ENCODE measurements around the gene SCN4A. TPM values are rescaled to one million over a fixed set of nuclear protein-coding genes. Genes with fewer than 3 reads are reported as not detected.

Gene SCN4A
- total RNA-seq, 4 donors from 2014 or later, result under 0.01 to 0.71 (median 0.20) TPM

DNA sequence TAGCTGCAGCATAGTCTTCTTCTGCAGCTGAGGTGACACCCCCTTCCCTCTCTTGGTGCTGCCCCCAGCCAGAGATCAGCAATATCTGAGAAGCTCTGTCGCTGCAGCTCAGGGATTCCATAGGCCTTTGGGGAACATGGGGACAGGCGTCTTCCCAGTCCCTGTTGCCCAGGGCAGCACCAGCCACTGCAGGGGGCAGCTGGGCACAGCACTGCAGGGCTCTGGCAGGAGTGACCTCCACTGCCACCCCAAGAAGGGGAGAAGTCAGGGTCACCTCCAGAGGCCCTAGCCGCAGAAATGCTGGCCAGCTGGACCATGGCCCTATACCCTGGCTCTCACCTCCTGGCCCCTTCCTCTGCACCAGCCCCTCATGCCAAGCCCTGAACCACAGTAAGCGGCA, 16.9 kb downstream of the SCN4A start:
- no peak for TF ChIP-seq POLR2AphosphoS5 (IDR thresholded peaks at IDR 0.05)
- no peak for TF ChIP-seq POLR2A (IDR thresholded peaks at IDR 0.05; ENCODE audit: low read depth)
- TF ChIP-seq, protein P1, sequence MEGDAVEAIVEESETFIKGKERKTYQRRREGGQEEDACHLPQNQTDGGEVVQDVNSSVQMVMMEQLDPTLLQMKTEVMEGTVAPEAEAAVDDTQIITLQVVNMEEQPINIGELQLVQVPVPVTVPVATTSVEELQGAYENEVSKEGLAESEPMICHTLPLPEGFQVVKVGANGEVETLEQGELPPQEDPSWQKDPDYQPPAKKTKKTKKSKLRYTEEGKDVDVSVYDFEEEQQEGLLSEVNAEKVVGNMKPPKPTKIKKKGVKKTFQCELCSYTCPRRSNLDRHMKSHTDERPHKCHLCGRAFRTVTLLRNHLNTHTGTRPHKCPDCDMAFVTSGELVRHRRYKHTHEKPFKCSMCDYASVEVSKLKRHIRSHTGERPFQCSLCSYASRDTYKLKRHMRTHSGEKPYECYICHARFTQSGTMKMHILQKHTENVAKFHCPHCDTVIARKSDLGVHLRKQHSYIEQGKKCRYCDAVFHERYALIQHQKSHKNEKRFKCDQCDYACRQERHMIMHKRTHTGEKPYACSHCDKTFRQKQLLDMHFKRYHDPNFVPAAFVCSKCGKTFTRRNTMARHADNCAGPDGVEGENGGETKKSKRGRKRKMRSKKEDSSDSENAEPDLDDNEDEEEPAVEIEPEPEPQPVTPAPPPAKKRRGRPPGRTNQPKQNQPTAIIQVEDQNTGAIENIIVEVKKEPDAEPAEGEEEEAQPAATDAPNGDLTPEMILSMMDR (IDR thresholded peaks at IDR 0.05), result no peak
- no peak for TF ChIP-seq EP300 (IDR thresholded peaks at IDR 0.05)
- Histone ChIP-seq H3K27ac (replicated peaks in 1 of 4) (no peak overlapping the region), H3K36me3 (no peaks in the 10 kb centered on the region), H3K4me1 (peaks cover 4 to 9% (median 4%) of the 10 kb centered on the region in 4 donors), H3K9me3 (no peaks in the 10 kb centered on the region), H3K27me3 (peaks cover 0 to 10% (median 0%) of the 10 kb centered on the region in 4 donors), H3K4me3 (no peak overlapping the region)
- DNase-seq (ENCODE audit: extremely low spot score), result no peak
- intact Hi-C loops (cut with DNase I), result no loop called here
- 100% methylated on average over 1 of the region's 4 CpGs for WGBS

DNA sequence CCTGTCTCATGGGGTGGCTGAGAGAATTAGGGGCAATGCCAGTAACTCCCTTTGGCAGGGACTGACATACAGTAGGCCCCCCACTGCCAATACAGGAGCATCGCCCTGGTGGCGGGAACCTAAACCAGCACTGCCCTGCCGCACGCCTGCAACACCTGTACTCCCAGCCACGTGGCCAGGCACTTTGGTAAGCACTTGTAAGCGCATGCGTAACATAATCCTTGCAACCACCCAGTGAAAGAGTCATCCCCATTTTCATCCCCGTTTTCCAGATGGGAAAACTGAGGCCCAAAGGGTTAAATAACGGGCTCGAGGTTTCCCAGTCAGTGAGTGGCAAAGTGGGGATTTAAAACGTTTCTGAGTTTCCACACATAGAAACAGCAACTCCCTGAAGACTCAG, 17.5 kb downstream of the SCN4A start:
- Histone ChIP-seq H3K9me3 (no peaks in the 10 kb centered on the region), H3K4me1 (peaks cover 0 to 8% (median 0%) of the 10 kb centered on the region in 4 donors), H3K36me3 (no peaks in the 10 kb centered on the region), H3K27ac (replicated peaks in 1 of 4) (no peak overlapping the region), H3K27me3 (peaks cover 0 to 11% (median 0%) of the 10 kb centered on the region in 4 donors), H3K4me3 (no peak overlapping the region)
- 85% methylated on average over 11 of the region's 11 CpGs for WGBS
- DNase-seq (ENCODE audit: extremely low spot score), result no peak
- TF ChIP-seq, protein P1 (IDR thresholded peaks at IDR 0.05), result no peak
- no peak for TF ChIP-seq POLR2A (IDR thresholded peaks at IDR 0.05; ENCODE audit: low read depth)
- TF ChIP-seq POLR2AphosphoS5 (IDR thresholded peaks at IDR 0.05), result no peak
- TF ChIP-seq EP300 (IDR thresholded peaks at IDR 0.05), result no peak
- intact Hi-C loops (cut with DNase I), result no loop called here

GRCh38 chr17:63954402-63955063, 18.2 kb downstream of the SCN4A start:
- WGBS, result 60% methylated on average over 10 of the region's 11 CpGs
- intact Hi-C loops (cut with DNase I), result no loop called here
- Histone ChIP-seq H3K27me3 (peaks cover 0 to 18% (median 0%) of the 10 kb centered on the region in 4 donors), H3K9me3 (no peaks in the 10 kb centered on the region), H3K36me3 (no peaks in the 10 kb centered on the region), H3K4me1 (peaks cover 0 to 8% (median 0%) of the 10 kb centered on the region in 4 donors), H3K4me3 (no peak overlapping the region), H3K27ac (replicated peaks in 1 of 4) (no peak overlapping the region)
- TF ChIP-seq POLR2A (IDR thresholded peaks at IDR 0.05; ENCODE audit: low read depth) (no peak), POLR2AphosphoS5 (IDR thresholded peaks at IDR 0.05) (no peak), EP300 (IDR thresholded peaks at IDR 0.05) (no peak)
- TF ChIP-seq, protein P1 (IDR thresholded peaks at IDR 0.05), result no peak
- no peak for DNase-seq (ENCODE audit: extremely low spot score)

GRCh38 chr17:63950940-63951907, 21.5 kb downstream of the SCN4A start:
- intact Hi-C loops (cut with DNase I), result no loop called here
- H3K9me3 ChIP-seq, result no peaks in the 10 kb centered on the region
- H3K27ac ChIP-seq (replicated peaks in 1 of 4), result no peak overlapping the region
- no peak overlapping the region for H3K4me3 ChIP-seq
- 95% methylated on average over 19 of the region's 29 CpGs for WGBS
- DNase-seq (ENCODE audit: extremely low spot score), result no peak
- TF ChIP-seq, protein P1 (IDR thresholded peaks at IDR 0.05), result peak in 1 of 3 experiments; percentile 5
- TF ChIP-seq EP300 (IDR thresholded peaks at IDR 0.05) (no peak), POLR2A (IDR thresholded peaks at IDR 0.05; ENCODE audit: low read depth) (no peak), POLR2AphosphoS5 (IDR thresholded peaks at IDR 0.05) (no peak)
- H3K27me3 ChIP-seq, result peaks cover 0 to 44% (median 0%) of the 10 kb centered on the region in 4 donors
- no peaks in the 10 kb centered on the region for H3K36me3 ChIP-seq
- peaks cover 0 to 8% (median 0%) of the 10 kb centered on the region in 4 donors for H3K4me1 ChIP-seq

All from esophagus muscularis mucosa (tissue), 4 donors.